Measurements from ENCODE around the gene MANSC4.

Gene MANSC4

GRCh38 chr12:27779920-27780611 is at the start of gene MANSC4, which contains the start of gene KLHL42:
Gene MANSC4, minus strand, starts transcription at chr12:27780236. Its CDS starts 8,960 bp downstream, at chr12:27771276.
Gene KLHL42, plus strand, starts transcription at chr12:27780233. Its CDS starts 98 bp downstream, at chr12:27780331.
- DNase-seq, result peak; percentile 73 to 82

GRCh38 chr12:27828196-27828595 is 48.2 kb upstream of the MANSC4 start:
- DNase-seq, result no peak

GRCh38 chr12:27826076-27826475 is 46.0 kb upstream of the MANSC4 start:
- no peak for DNase-seq

- no peak for DNase-seq
Observed at GRCh38 chr12:27824126-27824842, 44.2 kb upstream of the MANSC4 start.

GRCh38 chr12:27823038-27823437 is 43.0 kb upstream of the MANSC4 start:
- DNase-seq, result no peak

GRCh38 chr12:27822076-27822712 is 42.2 kb upstream of the MANSC4 start:
- peak; percentile 75 to 81 for DNase-seq

GRCh38 chr12:27821259-27821973 is 41.4 kb upstream of the MANSC4 start:
- peak; percentile 40 to 49 for DNase-seq

GRCh38 chr12:27820564-27820963 is 40.5 kb upstream of the MANSC4 start:
- no peak for DNase-seq

GRCh38 chr12:27818401-27818918 is 38.4 kb upstream of the MANSC4 start:
- DNase-seq, result no peak

GRCh38 chr12:27817766-27818165 is 37.7 kb upstream of the MANSC4 start:
- no peak for DNase-seq

- no peak for DNase-seq
Observed at GRCh38 chr12:27814851-27815591, 35.0 kb upstream of the MANSC4 start.

- DNase-seq, result no peak
Observed at GRCh38 chr12:27814411-27814810, 34.4 kb upstream of the MANSC4 start.

- no peak for DNase-seq
Observed at GRCh38 chr12:27812502-27812901, 32.5 kb upstream of the MANSC4 start.

GRCh38 chr12:27810756-27811155 is 30.7 kb upstream of the MANSC4 start:
- DNase-seq, result no peak

GRCh38 chr12:27808841-27809240 is 28.8 kb upstream of the MANSC4 start:
- no peak for DNase-seq

- peak in 1 of 2 experiments; percentile 34 for DNase-seq
Observed at GRCh38 chr12:27807063-27807703, 27.1 kb upstream of the MANSC4 start.

GRCh38 chr12:27806259-27806658 is 26.2 kb upstream of the MANSC4 start:
- DNase-seq, result no peak

GRCh38 chr12:27805238-27805637 is 25.2 kb upstream of the MANSC4 start:
- no peak for DNase-seq

GRCh38 chr12:27802936-27803335 is 22.9 kb upstream of the MANSC4 start:
- DNase-seq, result no peak

GRCh38 chr12:27802511-27802910 is 22.5 kb upstream of the MANSC4 start:
- DNase-seq, result no peak

GRCh38 chr12:27801630-27802029 is 21.6 kb upstream of the MANSC4 start:
- no peak for DNase-seq

- DNase-seq, result no peak
Observed at GRCh38 chr12:27800819-27801218, 20.8 kb upstream of the MANSC4 start.
